Stimulated activated CD4-positive, alpha-beta T cell treated with anti-CD3 and anti-CD28 coated beads, Interleukin-12 subunit alpha, Interleukin-12 subunit beta, amount 100 ng/mL, for 24 hours (primary cell): Measurements from ENCODE around the gene MEOX1.

ENCODE experiments used
- DNase-seq, 2 experiments: peaks; one replicate each; pipeline ENCODE4 v3.0.0-alpha.2; 2020; ENCODE audit warnings: low read depth in 2 of 2

Gene MEOX1

GRCh38 chr17:43591001-43591400, 70.7 kb downstream of the MEOX1 start:
- no peak for DNase-seq
